H1 (cell line): ENCODE results near the gene ARHGAP10. TPM values are rescaled to one million over a fixed set of nuclear protein-coding genes. Genes with fewer than 3 reads are reported as not detected.

Experiments
- CBX5 ChIP-seq: fragments of 300-800, 300-1000 bp; sonication (generic); IDR thresholded peaks from 2 replicates; pipeline ENCODE4 v1.7.1; 2016; ENCODE audit warnings: antibody characterized with exemption, low read length, low read depth
- CHD1 ChIP-seq: IDR thresholded peaks from 2 replicates; pipeline ENCODE4 v1.6.1; 2012; ENCODE audit warnings: low read depth, low read length, improper control_type of control experiment
- CHD2 ChIP-seq: IDR thresholded peaks from 2 replicates; pipeline ENCODE4 v1.6.1; 2012; ENCODE audit warnings: low read length, improper control_type of control experiment
- CREB1 ChIP-seq: IDR thresholded peaks from 2 replicates; pipeline ENCODE4 v1.6.1; 2012; ENCODE audit warnings: inconsistent platforms
- SIRT6 ChIP-seq: IDR thresholded peaks from one replicate; pipeline ENCODE4 v1.7.1; 2012; ENCODE audit warnings: low read length, inconsistent platforms
- TBP ChIP-seq: IDR thresholded peaks from 2 replicates; pipeline ENCODE4 v1.6.1; 2011; ENCODE audit warnings: low read depth, low read length, improper control_type of control experiment
- polyA plus RNA-seq, 7 experiments: library from polyadenylated mRNA; depleted of rRNA in 3 of 7; stranded (reverse) in 5 of 7; unstranded in 2 of 7; fragments of >200 nt in 5 of 7; fragments of 200-250 nt in 2 of 7; gene quantifications; 1 replicate in 5 of 7; 2 replicates in 1 of 7; 4 replicates in 1 of 7; pipeline versions ENCODE4 v1.2.1 to v1.2.3, GENCODE V29; 2011 to 2013; ENCODE audit warnings: missing spikeins in 2 of 7, mixed read lengths in 2 of 7
- total RNA-seq: library from RNA; stranded (reverse); fragmentation: NEBNext Ultra II Directional; extraction: Animal tissue kit (Norgen Biotek cat#: 25700); gene quantifications from 2 replicates; pipeline ENCODE4 v1.2.1, GENCODE V29; 2021

Gene ARHGAP10
- total and polyA plus RNA-seq, 2 of the 8 experiments (the other 6 are each of a cell fraction or from before 2014, with no cell fraction given), result 3.7 to 6.1 TPM

GRCh38 chr4:147717878-147718277, 14.0 kb upstream of the ARHGAP10 start (continued):
- TF ChIP-seq CBX5 (no peak), CHD2 (no peak), TBP (no peak), CHD1 (no peak), SIRT6 (no peak), CREB1 (no peak)
